ENCODE results near the gene YIPF6. TPM values are rescaled to one million over a fixed set of nuclear protein-coding genes. Genes with fewer than 3 reads are reported as not detected.

The YIPF6 gene
- total and polyA plus RNA-seq, 2 of the 13 experiments (the other 11 are each of a cell fraction or from before 2014, with no cell fraction given) = 37.8 to 43.6 TPM

DNA sequence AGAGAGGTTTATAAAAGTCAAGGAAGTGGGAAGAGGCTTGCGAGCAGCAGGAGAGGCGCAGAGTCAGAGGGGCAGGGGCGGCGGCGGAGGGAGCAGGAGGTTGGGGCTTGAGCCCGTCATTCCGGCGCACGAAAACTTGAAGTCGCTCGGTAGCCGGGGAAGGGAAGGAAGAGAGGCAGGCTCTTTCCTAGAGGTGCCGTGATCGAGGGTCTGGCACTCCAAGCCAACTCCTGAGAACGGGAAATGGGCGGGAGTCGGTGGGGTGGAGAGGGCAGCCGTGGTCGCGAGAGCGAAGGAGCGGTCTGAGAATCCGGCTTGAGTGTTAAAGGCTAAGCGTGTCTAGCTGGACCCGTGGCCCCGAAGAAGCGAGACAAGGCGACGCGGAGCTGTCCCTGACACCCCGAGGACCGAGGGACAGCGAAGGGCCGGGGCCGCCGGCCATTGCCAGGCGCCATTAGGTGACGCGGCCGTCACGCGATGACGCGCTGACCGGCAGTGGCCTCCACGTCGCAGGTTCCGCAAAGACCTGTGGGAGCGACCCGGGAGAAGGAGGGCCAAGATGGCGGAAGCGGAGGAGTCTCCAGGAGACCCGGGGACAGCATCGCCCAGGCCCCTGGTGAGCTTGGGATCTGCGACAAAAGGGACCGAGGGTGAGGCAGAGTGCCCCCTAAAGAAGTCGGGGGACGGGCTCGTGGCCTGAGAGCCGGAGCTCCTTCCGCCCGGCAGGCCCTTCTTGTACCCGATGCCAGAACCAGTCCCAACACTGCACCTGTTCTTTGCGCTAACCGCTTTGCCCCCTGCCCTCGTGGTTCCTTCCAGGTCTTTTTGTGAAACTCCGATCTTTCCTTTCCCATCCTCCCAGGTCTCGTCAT lies at the start of gene YIPF6 (continued):
- TF ChIP-seq ZNF382 (CRISPR knock-in tag; IDR thresholded peaks at IDR 0.05; ENCODE audit: borderline replicate concordance) (no peak), TFE3 (CRISPR knock-in tag; IDR thresholded peaks at IDR 0.05) (0 out of 2 replicates have a peak, but pooled peaks have one; percentile 51), RXRA (CRISPR knock-in tag; IDR thresholded peaks at IDR 0.05) (0 out of 2 replicates have a peak, but pooled peaks have one; percentile 41), ZFY (CRISPR knock-in tag; IDR thresholded peaks at IDR 0.05) (peak; percentile 72), POLR2G (IDR thresholded peaks at IDR 0.05; ENCODE audit: low read depth, low read length) (peak; percentile 93), BRF2 (CRISPR knock-in tag; IDR thresholded peaks at IDR 0.05) (no peak), HDAC1 (CRISPR knock-in tag; IDR thresholded peaks at IDR 0.05) (peak; percentile 42; the same call in 1 of the 2 replicates), SUZ12 (IDR thresholded peaks at IDR 0.05; ENCODE audit: low read depth, low read length) (no peak), YY1 (IDR thresholded peaks at IDR 0.05; ENCODE audit: insufficient read depth, insufficient replicate concordance, low read depth, low read length) (peak; percentile 97), ZFX (CRISPR knock-in tag; IDR thresholded peaks at IDR 0.05; ENCODE audit: low read depth) (peak; percentile 58), SRF (IDR thresholded peaks at IDR 0.05; ENCODE audit: low read depth, low read length) (no peak), ASH2L (IDR thresholded peaks at IDR 0.05; ENCODE audit: insufficient read length, low read depth, low read length) (peak; percentile 59), ZNF792 (CRISPR knock-in tag; IDR thresholded peaks at IDR 0.05) (no peak), KDM3A (CRISPR knock-in tag; IDR thresholded peaks at IDR 0.05; ENCODE audit: low read depth) (0 out of 2 replicates have a peak, but pooled peaks have one; percentile 22), SNAI1 (CRISPR knock-in tag; IDR thresholded peaks at IDR 0.05; ENCODE audit: borderline replicate concordance) (no peak), ZNF512B (CRISPR knock-in tag; IDR thresholded peaks at IDR 0.05; ENCODE audit: borderline replicate concordance) (no peak), ZNF143 (CRISPR knock-in tag; IDR thresholded peaks at IDR 0.05) (peak; percentile 89), ZNF350 (CRISPR knock-in tag; IDR thresholded peaks at IDR 0.05; ENCODE audit: borderline replicate concordance, low read depth) (peak; percentile 71; the same call in 1 of the 2 replicates), MED1 (CRISPR knock-in tag; IDR thresholded peaks at IDR 0.05) (peak; percentile 62; the same call in 1 of the 2 replicates), ZBTB21 (CRISPR knock-in tag; IDR thresholded peaks at IDR 0.05) (peak; percentile 62; the same call in 1 of the 2 replicates), ZNF703 (CRISPR knock-in tag; IDR thresholded peaks at IDR 0.05; ENCODE audit: borderline replicate concordance) (peak; percentile 39; the same call in 1 of the 2 replicates)
- TF ChIP-seq, protein P1, sequence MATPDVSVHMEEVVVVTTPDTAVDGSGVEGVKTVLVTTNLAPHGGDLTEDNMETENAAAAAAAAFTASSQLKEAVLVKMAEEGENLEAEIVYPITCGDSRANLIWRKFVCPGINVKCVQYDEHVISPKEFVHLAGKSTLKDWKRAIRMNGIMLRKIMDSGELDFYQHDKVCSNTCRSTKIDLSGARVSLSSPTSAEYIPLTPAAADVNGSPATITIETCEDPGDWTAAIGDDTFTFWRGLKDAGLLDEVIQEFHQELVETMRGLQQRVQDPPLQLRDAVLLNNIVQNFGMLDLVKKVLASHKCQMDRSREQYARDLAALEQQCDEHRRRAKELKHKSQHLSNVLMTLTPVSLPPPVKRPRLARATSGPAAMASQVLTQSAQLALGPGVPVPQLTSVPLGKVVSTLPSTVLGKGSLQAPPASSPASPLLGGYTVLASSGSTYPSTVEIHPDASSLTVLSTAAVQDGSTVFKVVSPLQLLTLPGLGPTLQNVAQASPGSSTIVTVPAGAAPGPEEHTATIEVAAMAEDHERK (CRISPR knock-in tag; IDR thresholded peaks at IDR 0.05; ENCODE audit: low read depth) = peak; percentile 77

All from HepG2 (cell line).